ENCODE data around the gene UQCRC2.

UQCRC2 gene

DNA sequence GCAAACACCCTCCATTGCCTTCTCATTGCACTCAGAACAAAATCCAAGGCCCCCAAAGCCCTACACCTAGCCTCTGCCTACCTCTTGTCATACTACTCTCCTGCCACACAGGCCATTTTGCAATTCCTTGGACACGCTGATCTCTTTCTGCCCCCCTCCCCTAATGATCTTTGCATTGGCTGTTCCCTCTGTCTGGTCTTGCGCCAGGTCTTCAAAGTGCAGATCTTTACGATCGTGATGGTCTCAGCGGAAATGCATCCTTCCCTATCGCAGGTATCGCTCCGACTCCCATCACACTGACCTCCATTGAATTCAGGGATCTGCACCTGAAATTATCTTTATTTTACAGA is 54.0 kb downstream of the UQCRC2 start:
- DNase-seq (ENCODE audit: insufficient read length, low spot score) (no peak), FAIRE-seq (no peak)
- TF ChIP-seq PAX5 (IDR thresholded peaks at IDR 0.05; ENCODE audit: insufficient read depth, low read length, severe bottlenecking) (no peak), POLR2A (IDR thresholded peaks at IDR 0.05; ENCODE audit: low read depth, low read length) (no peak), POLR2AphosphoS5 (IDR thresholded peaks at IDR 0.05; ENCODE audit: low read depth, low read length) (no peak), TAF1 (IDR thresholded peaks at IDR 0.05; ENCODE audit: low read depth, low read length) (no peak), POU2F2 (IDR thresholded peaks at IDR 0.05; ENCODE audit: low read depth, low read length) (no peak), SPI1 (IDR thresholded peaks at IDR 0.05; ENCODE audit: low read depth, low read length) (no peak)

DNA sequence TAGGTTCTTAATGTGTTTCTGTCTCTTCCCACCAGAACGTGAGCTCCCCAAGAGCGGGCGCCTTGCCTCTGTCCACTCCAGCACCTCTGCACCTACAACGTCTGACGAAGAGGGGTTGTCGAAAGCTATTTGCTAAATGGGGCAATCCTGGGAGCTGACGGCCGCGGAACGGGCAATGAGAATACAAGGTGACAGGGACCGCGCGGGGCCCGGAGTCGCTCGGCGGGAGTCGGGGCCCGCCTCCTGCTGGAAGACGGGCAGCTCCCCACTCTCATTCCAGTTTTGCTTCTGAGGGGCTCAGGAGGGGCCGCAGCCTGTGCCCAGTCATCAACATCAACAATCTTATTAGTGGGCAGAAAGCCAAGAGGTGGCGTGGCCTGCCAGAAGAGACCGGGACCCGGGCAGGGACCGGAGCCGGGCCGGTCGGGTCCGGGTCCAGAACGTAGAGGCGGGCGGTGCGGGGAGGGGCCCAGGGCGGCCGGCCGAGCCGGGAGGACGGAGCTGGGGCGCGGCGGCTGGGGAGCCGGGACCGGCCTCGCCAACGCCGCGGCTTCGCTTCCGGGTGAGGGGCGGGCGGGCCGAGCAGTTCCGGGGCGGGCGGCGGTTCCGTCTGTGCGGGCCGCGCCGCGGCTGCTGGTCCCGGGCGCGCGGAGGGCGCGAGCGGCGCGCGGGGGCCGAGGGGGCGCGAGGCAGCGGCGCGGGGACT is 54.5 kb downstream of the UQCRC2 start, which contains the start of gene MOSMO:
MOSMO (plus strand) TSS at position 603 of the 706 bp plus-strand sequence. CDS start 191 bp downstream, outside the sequence.
- TF ChIP-seq PAX5 (IDR thresholded peaks at IDR 0.05; ENCODE audit: insufficient read depth, low read length, severe bottlenecking) (no peak), POLR2A (IDR thresholded peaks at IDR 0.05; ENCODE audit: low read depth, low read length) (no peak), POU2F2 (IDR thresholded peaks at IDR 0.05; ENCODE audit: low read depth, low read length) (no peak), POLR2AphosphoS5 (IDR thresholded peaks at IDR 0.05; ENCODE audit: low read depth, low read length) (no peak), SPI1 (IDR thresholded peaks at IDR 0.05; ENCODE audit: low read depth, low read length) (no peak), TAF1 (IDR thresholded peaks at IDR 0.05; ENCODE audit: low read depth, low read length) (no peak)
- DNase-seq (ENCODE audit: insufficient read length, low spot score), result peak; percentile 75
- FAIRE-seq, result peak; percentile 20

DNA sequence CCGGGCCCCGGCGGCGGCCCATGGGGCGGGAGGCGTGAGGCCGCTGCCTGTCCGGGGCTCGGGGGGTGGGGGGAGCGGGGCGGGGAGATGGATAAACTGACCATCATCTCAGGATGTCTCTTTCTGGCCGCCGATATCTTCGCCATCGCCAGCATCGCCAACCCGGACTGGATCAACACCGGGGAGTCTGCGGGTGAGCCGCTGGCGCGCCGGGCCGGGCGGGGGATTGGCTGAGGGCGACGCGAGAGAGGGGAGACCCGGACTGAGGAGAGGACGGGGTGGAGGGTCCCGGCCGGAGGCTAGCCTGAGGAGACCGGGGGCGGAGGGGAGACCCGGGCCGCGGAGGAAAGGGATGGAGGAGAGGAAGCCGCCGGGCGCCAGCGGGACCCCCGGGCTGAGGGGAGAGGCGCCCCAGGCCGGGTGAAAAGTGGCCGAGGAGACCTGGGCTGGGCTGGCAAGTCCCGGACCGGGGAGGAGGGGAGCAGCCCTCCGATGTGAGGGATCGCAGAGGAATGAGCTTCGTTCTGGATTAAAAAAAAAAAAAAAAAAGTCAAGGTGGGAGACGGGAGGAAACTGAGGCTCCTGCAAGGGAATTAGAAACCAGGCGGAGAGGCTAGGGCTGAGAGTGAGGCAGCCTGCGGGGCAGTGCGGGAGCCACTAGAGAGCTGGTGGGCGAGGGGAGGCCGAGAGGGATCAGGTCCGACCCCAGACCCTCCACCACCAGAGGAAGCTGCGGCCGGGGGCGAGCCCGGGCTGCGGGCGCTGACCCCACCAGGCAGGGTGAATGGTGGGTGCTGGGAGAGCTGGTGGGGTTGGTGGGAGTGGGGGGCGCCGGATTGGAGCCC is 55.3 kb downstream of the UQCRC2 start:
- FAIRE-seq (no peak), DNase-seq (ENCODE audit: insufficient read length, low spot score) (peak; percentile 55)
- TF ChIP-seq TAF1 (IDR thresholded peaks at IDR 0.05; ENCODE audit: low read depth, low read length), result no peak
- TF ChIP-seq SPI1 (IDR thresholded peaks at IDR 0.05; ENCODE audit: low read depth, low read length), result no peak
- TF ChIP-seq POLR2A (IDR thresholded peaks at IDR 0.05; ENCODE audit: low read depth, low read length), result no peak
- TF ChIP-seq PAX5 (IDR thresholded peaks at IDR 0.05; ENCODE audit: insufficient read depth, low read length, severe bottlenecking), result no peak
- no peak for TF ChIP-seq POU2F2 (IDR thresholded peaks at IDR 0.05; ENCODE audit: low read depth, low read length)
- no peak for TF ChIP-seq POLR2AphosphoS5 (IDR thresholded peaks at IDR 0.05; ENCODE audit: low read depth, low read length)

DNA sequence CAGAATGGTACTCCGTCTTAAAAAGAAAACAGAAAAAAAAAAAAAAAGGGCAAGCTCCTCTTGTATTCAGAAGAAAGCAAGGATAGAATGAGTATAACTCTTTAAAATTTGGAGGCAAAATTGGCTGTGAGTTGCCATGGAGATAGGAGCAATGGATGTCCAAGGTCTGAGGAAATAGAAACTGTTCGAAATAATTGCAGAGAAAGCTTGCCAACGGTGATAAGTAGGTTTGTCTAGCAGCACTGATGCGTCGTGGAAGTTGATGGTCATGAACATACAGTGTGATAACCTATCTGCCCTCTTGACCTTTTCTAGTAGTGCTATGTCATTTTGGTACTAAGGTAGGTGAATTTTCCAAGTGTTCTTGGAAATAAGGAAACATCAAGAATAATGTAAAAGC is 57.7 kb downstream of the UQCRC2 start:
- DNase-seq (ENCODE audit: insufficient read length, low spot score), result no peak
- FAIRE-seq, result peak; percentile 31
- no peak for TF ChIP-seq PAX5 (IDR thresholded peaks at IDR 0.05; ENCODE audit: insufficient read depth, low read length, severe bottlenecking)
- no peak for TF ChIP-seq POLR2A (IDR thresholded peaks at IDR 0.05; ENCODE audit: low read depth, low read length)
- no peak for TF ChIP-seq TAF1 (IDR thresholded peaks at IDR 0.05; ENCODE audit: low read depth, low read length)
- TF ChIP-seq POU2F2 (IDR thresholded peaks at IDR 0.05; ENCODE audit: low read depth, low read length), result no peak
- TF ChIP-seq SPI1 (IDR thresholded peaks at IDR 0.05; ENCODE audit: low read depth, low read length), result no peak
- TF ChIP-seq POLR2AphosphoS5 (IDR thresholded peaks at IDR 0.05; ENCODE audit: low read depth, low read length), result no peak

DNA sequence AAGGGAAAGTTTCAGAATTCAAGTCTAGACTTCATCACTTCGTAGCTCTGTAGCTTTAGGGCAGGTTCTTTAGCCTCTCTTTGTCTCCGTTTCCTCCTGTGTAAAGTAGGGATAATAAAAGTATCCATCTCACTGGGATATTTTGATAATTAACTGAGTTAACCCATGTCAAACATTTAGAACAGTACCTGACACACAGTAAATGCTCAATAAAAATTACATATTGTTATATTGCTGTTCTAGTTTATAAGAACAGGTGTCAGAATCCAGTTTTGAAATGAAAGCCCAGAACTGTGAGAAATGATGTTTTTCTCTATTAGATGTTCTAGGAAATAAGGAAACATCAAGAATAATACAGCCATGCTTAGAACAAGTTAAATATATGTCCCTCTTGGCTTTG is 59.1 kb downstream of the UQCRC2 start:
- no peak for TF ChIP-seq SPI1 (IDR thresholded peaks at IDR 0.05; ENCODE audit: low read depth, low read length)
- no peak for TF ChIP-seq POLR2AphosphoS5 (IDR thresholded peaks at IDR 0.05; ENCODE audit: low read depth, low read length)
- no peak for TF ChIP-seq PAX5 (IDR thresholded peaks at IDR 0.05; ENCODE audit: insufficient read depth, low read length, severe bottlenecking)
- no peak for TF ChIP-seq POLR2A (IDR thresholded peaks at IDR 0.05; ENCODE audit: low read depth, low read length)
- no peak for TF ChIP-seq POU2F2 (IDR thresholded peaks at IDR 0.05; ENCODE audit: low read depth, low read length)
- no peak for TF ChIP-seq TAF1 (IDR thresholded peaks at IDR 0.05; ENCODE audit: low read depth, low read length)
- FAIRE-seq, result no peak

DNA sequence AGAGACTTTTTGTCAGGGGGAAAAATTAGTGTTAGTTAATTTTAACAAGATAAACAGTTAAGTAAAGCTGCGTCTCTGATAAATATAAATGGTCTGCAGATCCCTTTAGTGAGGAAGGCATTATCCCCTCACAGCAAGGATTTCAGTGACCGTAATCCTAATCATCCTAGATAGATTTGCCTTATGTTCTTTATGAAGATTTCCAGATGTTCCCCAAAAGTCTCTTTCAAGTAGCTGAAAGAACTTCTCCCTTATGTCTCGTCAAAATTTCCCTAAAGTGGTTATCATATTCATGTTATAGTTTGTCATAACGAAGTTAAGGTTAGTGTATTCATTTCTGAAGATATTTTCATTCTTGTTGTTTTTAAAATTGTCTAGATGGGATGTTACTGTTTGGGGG is 60.3 kb downstream of the UQCRC2 start:
- DNase-seq (ENCODE audit: insufficient read length, low spot score) (no peak), FAIRE-seq (no peak)
- TF ChIP-seq TAF1 (IDR thresholded peaks at IDR 0.05; ENCODE audit: low read depth, low read length) (no peak), POLR2AphosphoS5 (IDR thresholded peaks at IDR 0.05; ENCODE audit: low read depth, low read length) (no peak), POLR2A (IDR thresholded peaks at IDR 0.05; ENCODE audit: low read depth, low read length) (no peak), POU2F2 (IDR thresholded peaks at IDR 0.05; ENCODE audit: low read depth, low read length) (no peak), PAX5 (IDR thresholded peaks at IDR 0.05; ENCODE audit: insufficient read depth, low read length, severe bottlenecking) (no peak), SPI1 (IDR thresholded peaks at IDR 0.05; ENCODE audit: low read depth, low read length) (no peak)

More for the DNA sequence above, 59.1 kb downstream of the UQCRC2 start:
- DNase-seq (ENCODE audit: insufficient read length, low spot score), result no peak

DNA sequence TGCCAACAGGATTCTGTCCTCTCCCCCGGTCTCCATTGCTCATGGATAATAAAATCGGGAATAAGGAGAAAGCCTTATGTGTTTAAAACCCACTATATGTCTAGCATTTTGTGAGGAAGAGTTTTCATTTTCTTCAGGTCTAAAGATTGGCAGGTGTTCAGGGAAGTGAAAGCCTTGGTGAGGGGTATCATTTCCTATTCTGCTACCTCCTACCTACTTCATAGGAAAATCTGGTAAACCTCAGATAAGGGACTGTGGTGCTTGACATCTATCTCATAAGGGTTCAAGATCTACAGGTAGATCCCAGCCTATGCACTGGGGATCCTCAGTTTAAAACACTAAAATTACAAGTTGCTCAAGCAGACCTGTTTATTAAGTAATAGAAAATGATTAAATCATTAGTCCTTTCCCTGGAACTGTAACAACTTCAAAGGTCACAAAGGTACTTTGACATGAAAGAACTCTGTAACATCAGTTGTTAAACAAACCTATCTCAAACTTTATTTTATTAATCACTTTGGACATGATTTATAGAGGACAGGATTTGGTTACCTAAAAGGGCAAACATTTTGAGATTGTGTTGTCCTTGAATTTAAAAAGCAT is 61.2 kb downstream of the UQCRC2 start:
- TF ChIP-seq POLR2AphosphoS5 (IDR thresholded peaks at IDR 0.05; ENCODE audit: low read depth, low read length), result no peak
- no peak for TF ChIP-seq TAF1 (IDR thresholded peaks at IDR 0.05; ENCODE audit: low read depth, low read length)
- peak; percentile 92 for TF ChIP-seq SPI1 (IDR thresholded peaks at IDR 0.05; ENCODE audit: low read depth, low read length)
- DNase-seq (ENCODE audit: insufficient read length, low spot score) (no peak), FAIRE-seq (peak; percentile 62)

DNA sequence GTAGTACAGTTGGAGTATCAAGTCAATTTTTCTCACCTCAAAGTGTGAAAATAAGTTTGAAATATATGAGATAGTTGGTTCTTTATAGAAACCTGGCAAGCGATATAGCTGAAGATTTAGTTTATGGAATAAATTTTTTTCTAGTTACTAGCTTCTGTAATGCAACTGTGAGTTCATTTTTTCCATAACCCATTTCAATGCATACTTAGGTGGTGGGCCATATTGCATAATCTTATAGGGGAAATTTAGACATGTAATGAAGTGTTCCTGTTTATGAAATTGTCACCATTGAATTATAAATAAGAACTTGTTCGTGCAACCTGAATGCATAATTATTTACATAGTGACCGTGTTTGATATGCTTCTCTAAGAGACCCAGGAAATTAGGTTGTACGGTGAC is 63.8 kb downstream of the UQCRC2 start:
- no peak for FAIRE-seq
- no peak for TF ChIP-seq POU2F2 (IDR thresholded peaks at IDR 0.05; ENCODE audit: low read depth, low read length)
- TF ChIP-seq PAX5 (IDR thresholded peaks at IDR 0.05; ENCODE audit: insufficient read depth, low read length, severe bottlenecking), result no peak
- TF ChIP-seq POLR2AphosphoS5 (IDR thresholded peaks at IDR 0.05; ENCODE audit: low read depth, low read length), result no peak
- TF ChIP-seq TAF1 (IDR thresholded peaks at IDR 0.05; ENCODE audit: low read depth, low read length), result no peak
- TF ChIP-seq SPI1 (IDR thresholded peaks at IDR 0.05; ENCODE audit: low read depth, low read length), result no peak
- no peak for TF ChIP-seq POLR2A (IDR thresholded peaks at IDR 0.05; ENCODE audit: low read depth, low read length)
- no peak for DNase-seq (ENCODE audit: insufficient read length, low spot score)

DNA sequence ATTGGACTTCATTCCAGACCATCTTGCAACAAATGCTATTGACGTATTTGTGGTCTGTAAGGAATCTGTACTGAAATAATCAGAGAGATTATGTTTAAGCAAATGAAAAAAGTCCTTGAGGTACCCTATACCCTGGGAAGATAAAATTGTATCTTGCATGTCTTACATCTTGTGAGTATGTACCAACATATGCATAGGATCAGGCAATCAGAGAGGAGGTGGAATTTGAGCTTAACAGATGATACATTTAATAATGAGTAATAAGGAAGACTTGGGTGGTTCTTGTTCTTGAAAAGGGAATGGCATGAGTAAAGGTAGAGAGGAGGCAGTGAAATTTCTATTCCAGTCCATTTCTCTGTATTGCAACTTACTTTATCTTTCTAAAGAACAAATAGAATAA is 65.4 kb downstream of the UQCRC2 start:
- TF ChIP-seq POLR2A (IDR thresholded peaks at IDR 0.05; ENCODE audit: low read depth, low read length), result no peak
- TF ChIP-seq TAF1 (IDR thresholded peaks at IDR 0.05; ENCODE audit: low read depth, low read length), result no peak
- no peak for TF ChIP-seq PAX5 (IDR thresholded peaks at IDR 0.05; ENCODE audit: insufficient read depth, low read length, severe bottlenecking)
- no peak for TF ChIP-seq POLR2AphosphoS5 (IDR thresholded peaks at IDR 0.05; ENCODE audit: low read depth, low read length)
- FAIRE-seq (no peak), DNase-seq (ENCODE audit: insufficient read length, low spot score) (no peak)
